Spleen (tissue), 11 donors: ENCODE data around the gene BRINP3. TPM values are rescaled to one million over a fixed set of nuclear protein-coding genes. Genes with fewer than 3 reads are reported as not detected.

Experiments used
- DNase-seq: peaks from one replicate; pipeline ENCODE4 v3.0.0-alpha.2; 2020
- H3K27ac ChIP-seq, 8 donors: fragments of 200-600 bp; sonication (generic) in 7 of 8; 1 replicate in 4 of 8; 2 replicates in 4 of 8; pipeline versions ENCODE4 v1.5.0 to v1.8.0; 2016 to 2021; ENCODE audit warnings: inconsistent platforms in 4 of 8, mild to moderate bottlenecking in 4 of 8, moderate library complexity in 1 of 8
- H3K27me3 ChIP-seq, 7 donors: fragments of 200-600 bp; sonication (generic) in 6 of 7; replicated peaks in 1 of 7; 1 replicate in 4 of 7; 2 replicates in 3 of 7; pipeline versions ENCODE4 v1.5.0 to v1.8.0; 2016 to 2021; ENCODE audit warnings: inconsistent platforms in 3 of 7, mild to moderate bottlenecking in 1 of 7
- H3K36me3 ChIP-seq, 6 donors: fragments of 200-600 bp; sonication (generic) in 5 of 6; 1 replicate in 4 of 6; 2 replicates in 2 of 6; pipeline versions ENCODE4 v1.5.0 to v1.8.0; 2016 to 2021; ENCODE audit warnings: inconsistent platforms in 2 of 6
- H3K4me1 ChIP-seq, 6 donors: fragments of 200-600 bp; sonication (generic) in 5 of 6; 1 replicate in 3 of 6; 2 replicates in 3 of 6; pipeline versions ENCODE4 v1.5.0 to v1.8.0; 2016 to 2021; ENCODE audit warnings: inconsistent platforms in 3 of 6
- H3K4me3 ChIP-seq, 8 donors: fragments of 200-600 bp; sonication (generic) in 7 of 8; 1 replicate in 4 of 8; 2 replicates in 4 of 8; pipeline versions ENCODE4 v1.5.0 to v1.8.0; 2016 to 2021; ENCODE audit warnings: inconsistent platforms in 4 of 8, mild to moderate bottlenecking in 4 of 8, moderate library complexity in 2 of 8
- H3K9me3 ChIP-seq, 8 donors: fragments of 200-600 bp; sonication (generic) in 7 of 8; 1 replicate in 4 of 8; 2 replicates in 4 of 8; pipeline versions ENCODE4 v1.5.0 to v1.8.0; 2016 to 2021; ENCODE audit warnings: inconsistent platforms in 4 of 8
- CTCF ChIP-seq, 11 experiments: fragments of 200-600 bp in 7 of 11; fragments of 450-650 bp in 4 of 11; sonication (generic) in 4 of 11; IDR thresholded peaks in 8 of 11; conservative IDR thresholded peaks in 3 of 11; 1 replicate in 7 of 11; 2 replicates in 4 of 11; pipeline versions ENCODE4 v1.4.0 to v1.8.0; 2016 to 2021; ENCODE audit warnings: antibody characterized with exemption in 11 of 11, inconsistent platforms in 4 of 11, mild to moderate bottlenecking in 1 of 11
- POLR2A ChIP-seq, 3 donors: fragments of 450-650 bp; IDR thresholded peaks; one replicate each; pipeline ENCODE4 v1.5.1; 2017; ENCODE audit warnings: antibody characterized with exemption in 3 of 3, mild to moderate bottlenecking in 1 of 3
- POLR2AphosphoS5 ChIP-seq, 3 donors: sonication (generic); formaldehyde crosslinking; IDR thresholded peaks; one replicate each; pipeline ENCODE4 v1.5.1; 2017; ENCODE audit warnings: antibody characterized with exemption in 3 of 3
- WGBS, 5 donors: extraction: QIAGEN DNeasy Blood & Tissue Kit in 3 of 5; methylation state at CpG; one replicate each; pipeline versions ENCODE4 v1.1.5 to v1.1.7; 2013 to 2018; 5-methylcytosine and 5-hydroxymethylcytosine counted together
- intact Hi-C: fragments of 100-400 bp; cut with DNase I; formaldehyde crosslinking; loops from one replicate; pipeline ENCODE4 v1.15.0; 2023; ENCODE audit warnings: low total_unique reads
- polyA plus RNA-seq, 3 donors: library from polyadenylated mRNA; stranded (reverse); fragments of 200-250 nt; gene quantifications; one replicate each; pipeline ENCODE4 v1.2.1, GENCODE V29; 2013
- total RNA-seq, 7 donors: library from RNA; depleted of rRNA in 3 of 7; stranded (reverse); fragments of >200 nt in 3 of 7; fragmentation: NEBNext Ultra II Directional in 4 of 7; extraction: Animal tissue kit (Norgen Biotek cat#: 25700) in 4 of 7; gene quantifications; one replicate each; pipeline versions ENCODE4 v1.1.0 to v1.2.1, GENCODE V29; 2016 to 2021
- donor health status: healthy with polysubstance abuse.
- donor health status: DM: no; HTN: no; CAD: no; lungs with moderate emphysema.
- donor health status: DM: no; HTN: no; CAD: no.
- donor health status: Bipolar disorder and iron deficiency.
- donor health status: healthy.
- donor health status: DM: no; HTN: no; CAD: no.
- donor health status: DM: yes; HTN: yes; CAD: no.

Gene BRINP3
- total and polyA plus RNA-seq, 10 donors = not detected

GRCh38 chr1:190391582-190391981 lies 86.1 kb downstream of the BRINP3 start:
- DNase-seq = no peak
- TF ChIP-seq POLR2A (IDR thresholded peaks at IDR 0.05) = no peak
- TF ChIP-seq CTCF (IDR thresholded peaks at IDR 0.05 in 8 of 11, conservative IDR thresholded peaks at IDR 0.05 in 3 of 11) = no peak
- no peak for TF ChIP-seq POLR2AphosphoS5 (IDR thresholded peaks at IDR 0.05)
- H3K27ac ChIP-seq = no peak overlapping the region
- no peak overlapping the region for H3K4me3 ChIP-seq
- H3K27me3 ChIP-seq = no peaks in the 10 kb centered on the region
- peaks cover 0 to 4% (median 0%) of the 10 kb centered on the region in 8 donors for H3K9me3 ChIP-seq
- no peaks in the 10 kb centered on the region for H3K36me3 ChIP-seq
- no peaks in the 10 kb centered on the region for H3K4me1 ChIP-seq
- intact Hi-C loops = no loop called here
- WGBS, 5 donors = 64 to 81% (median 77%) methylated on average over 6 of the region's 6 CpGs

- 65 to 72% (median 68%) methylated on average over 2 of the region's 2 CpGs for WGBS, 5 donors
- Histone ChIP-seq H3K27ac (no peak overlapping the region), H3K4me3 (no peak overlapping the region), H3K27me3 (no peaks in the 10 kb centered on the region), H3K9me3 (peaks cover 0 to 4% (median 0%) of the 10 kb centered on the region in 8 donors), H3K4me1 (no peaks in the 10 kb centered on the region), H3K36me3 (no peaks in the 10 kb centered on the region)
- TF ChIP-seq POLR2A (IDR thresholded peaks at IDR 0.05) (no peak), CTCF (IDR thresholded peaks at IDR 0.05 in 8 of 11, conservative IDR thresholded peaks at IDR 0.05 in 3 of 11) (no peak)
- DNase-seq = no peak
- intact Hi-C loops = no loop called here
Measured at GRCh38 chr1:190377991-190378390, 99.7 kb downstream of the BRINP3 start.

- no peaks in the 10 kb centered on the region for H3K4me1 ChIP-seq
- no peak for DNase-seq
- peaks cover 0 to 4% (median 0%) of the 10 kb centered on the region in 8 donors for H3K9me3 ChIP-seq
- intact Hi-C loops = no loop called here
- no peak for TF ChIP-seq CTCF (IDR thresholded peaks at IDR 0.05 in 8 of 11, conservative IDR thresholded peaks at IDR 0.05 in 3 of 11)
- TF ChIP-seq POLR2AphosphoS5 (IDR thresholded peaks at IDR 0.05) = no peak
- TF ChIP-seq POLR2A (IDR thresholded peaks at IDR 0.05) = no peak
- H3K27ac ChIP-seq = no peak overlapping the region
- H3K4me3 ChIP-seq = no peak overlapping the region
- WGBS, 5 donors = 65 to 86% (median 74%) methylated on average over 2 of the region's 2 CpGs
- H3K27me3 ChIP-seq = no peaks in the 10 kb centered on the region
- no peaks in the 10 kb centered on the region for H3K36me3 ChIP-seq
Measured at GRCh38 chr1:190377294-190377693, 100.4 kb downstream of the BRINP3 start.

GRCh38 chr1:190376044-190376443 lies 101.6 kb downstream of the BRINP3 start:
- no peak for DNase-seq
- Histone ChIP-seq H3K27me3 (no peaks in the 10 kb centered on the region), H3K4me1 (no peaks in the 10 kb centered on the region), H3K4me3 (no peak overlapping the region), H3K36me3 (no peaks in the 10 kb centered on the region), H3K9me3 (peaks cover 0 to 4% (median 0%) of the 10 kb centered on the region in 8 donors), H3K27ac (no peak overlapping the region)
- 57 to 82% (median 63%) methylated on average over 1 of the region's 1 CpG for WGBS, 5 donors
- intact Hi-C loops = no loop called here
- TF ChIP-seq POLR2A (IDR thresholded peaks at IDR 0.05) = no peak
- TF ChIP-seq CTCF (IDR thresholded peaks at IDR 0.05 in 8 of 11, conservative IDR thresholded peaks at IDR 0.05 in 3 of 11) = no peak
- no peak for TF ChIP-seq POLR2AphosphoS5 (IDR thresholded peaks at IDR 0.05)
